ENCODE data around the gene DOCK2.
"Not testable (repeated sequence)": the region's sequence is repeated elsewhere in the genome, so short reads cannot be mapped to it uniquely, and the experiment has no call there.

Gene DOCK2

GRCh38 chr5:169719360-169720314 lies 82.6 kb downstream of the DOCK2 start:
- DNase-seq (ENCODE audit: low spot score): no peak

- no peak for DNase-seq (ENCODE audit: low spot score)
These were observed 84.7 kb downstream of the DOCK2 start for GRCh38 chr5:169721771-169722170.

- no peak for DNase-seq (ENCODE audit: low spot score)
These were observed 86.2 kb downstream of the DOCK2 start for GRCh38 chr5:169723103-169723831.

- DNase-seq (ENCODE audit: low spot score): no peak
These were observed 87.4 kb downstream of the DOCK2 start for GRCh38 chr5:169724303-169725087.

- DNase-seq (ENCODE audit: low spot score): not testable (repeated sequence)
These were observed 88.6 kb downstream of the DOCK2 start for GRCh38 chr5:169725665-169726064.

- DNase-seq (ENCODE audit: low spot score): no peak
These were observed 91.3 kb downstream of the DOCK2 start for GRCh38 chr5:169728418-169728817.

- DNase-seq (ENCODE audit: low spot score): no peak
These were observed 94.1 kb downstream of the DOCK2 start for GRCh38 chr5:169731221-169731620.

GRCh38 chr5:169732841-169733240 lies 95.8 kb downstream of the DOCK2 start:
- no peak for DNase-seq (ENCODE audit: low spot score)

GRCh38 chr5:169735913-169736312 lies 98.8 kb downstream of the DOCK2 start:
- DNase-seq (ENCODE audit: low spot score): no peak

- DNase-seq (ENCODE audit: low spot score): no peak
These were observed 99.6 kb downstream of the DOCK2 start for GRCh38 chr5:169736653-169737052.

GRCh38 chr5:169740435-169740834 lies 103.4 kb downstream of the DOCK2 start:
- DNase-seq (ENCODE audit: low spot score): no peak

- peak; percentile 58 for DNase-seq (ENCODE audit: low spot score)
These were observed 105.8 kb downstream of the DOCK2 start for GRCh38 chr5:169742771-169743296.

GRCh38 chr5:169744336-169744735 lies 107.3 kb downstream of the DOCK2 start:
- DNase-seq (ENCODE audit: low spot score): no peak

GRCh38 chr5:169745441-169746146 lies 108.5 kb downstream of the DOCK2 start:
- peak; percentile 50 for DNase-seq (ENCODE audit: low spot score)

GRCh38 chr5:169746147-169746694 lies 109.1 kb downstream of the DOCK2 start:
- DNase-seq (ENCODE audit: low spot score): no peak

- no peak for DNase-seq (ENCODE audit: low spot score)
These were observed 111.1 kb downstream of the DOCK2 start for GRCh38 chr5:169748174-169748573.

GRCh38 chr5:169749295-169749694 lies 112.2 kb downstream of the DOCK2 start:
- no peak for DNase-seq (ENCODE audit: low spot score)

GRCh38 chr5:169751490-169751889 lies 114.4 kb downstream of the DOCK2 start:
- DNase-seq (ENCODE audit: low spot score): no peak

GRCh38 chr5:169752566-169752965 lies 115.5 kb downstream of the DOCK2 start:
- not testable (repeated sequence) for DNase-seq (ENCODE audit: low spot score)

GRCh38 chr5:169753795-169754194 lies 116.7 kb downstream of the DOCK2 start:
- peak; percentile 35 for DNase-seq (ENCODE audit: low spot score)

GRCh38 chr5:169754737-169755136 lies 117.7 kb downstream of the DOCK2 start:
- no peak for DNase-seq (ENCODE audit: low spot score)
